CD8-positive, alpha-beta memory T cell (primary cell): ENCODE results near the gene BCAN. TPM values are rescaled to one million over a fixed set of nuclear protein-coding genes. Genes with fewer than 3 reads are reported as not detected.

Experiments
- CTCF ChIA-PET: fragments of 350-600 bp; sonication (Branson Sonifier 250); formaldehyde crosslinking; loops from one replicate; lab custom pipeline; 2021; ENCODE audit warnings: antibody characterized with exemption; lab: Charles Lee
- POLR2A ChIA-PET: fragments of 350-600 bp; sonication (Branson Sonifier 250); formaldehyde crosslinking; loops from one replicate; lab custom pipeline; 2021; ENCODE audit warnings: antibody characterized with exemption; lab: Charles Lee
- DNase-seq, 5 donors: peaks; one replicate each; pipeline versions ENCODE4 v3.0.0 to v3.0.0-alpha.2; 2020 to 2022; ENCODE audit warnings: mixed read lengths in 1 of 5
- H3K27ac ChIP-seq: one replicate; pipeline ENCODE4 v1.7.0; 2013; ENCODE audit warnings: low read depth, mild to moderate bottlenecking, low read length, moderate library complexity
- H3K27me3 ChIP-seq: 2 replicates; pipeline ENCODE4 v1.7.0; 2013; ENCODE audit warnings: low read length, mild to moderate bottlenecking; ENCODE audit not compliant: insufficient read depth, poor library complexity, severe bottlenecking
- H3K36me3 ChIP-seq: 2 replicates; pipeline ENCODE4 v1.7.0; 2013; ENCODE audit warnings: mild to moderate bottlenecking, low read length, moderate library complexity; ENCODE audit not compliant: insufficient read depth
- H3K4me1 ChIP-seq: 2 replicates; pipeline ENCODE4 v1.7.0; 2013; ENCODE audit warnings: mild to moderate bottlenecking, low read length, moderate library complexity; ENCODE audit not compliant: insufficient read depth
- H3K4me3 ChIP-seq: 2 replicates; pipeline ENCODE4 v1.7.0; 2013; ENCODE audit warnings: mild to moderate bottlenecking, low read length
- H3K9me3 ChIP-seq: 2 replicates; pipeline ENCODE4 v1.7.0; 2013; ENCODE audit warnings: mild to moderate bottlenecking, low read length
- H3K27ac Mint-ChIP-seq, 8 donors: one replicate each; pipeline ENCODE4 v1.8.0; 2020 to 2021; ENCODE audit warnings: mixed read lengths in 8 of 8, mild to moderate bottlenecking in 6 of 8, inconsistent platforms in 3 of 8, moderate library complexity in 3 of 8
- H3K27me3 Mint-ChIP-seq, 2 donors: one replicate each; pipeline ENCODE4 v1.8.0; 2020 to 2021; ENCODE audit warnings: mixed read lengths in 2 of 2, mild to moderate bottlenecking in 1 of 2, moderate library complexity in 1 of 2
- H3K36me3 Mint-ChIP-seq, 3 donors: one replicate each; pipeline ENCODE4 v1.8.0; 2020 to 2021; ENCODE audit warnings: mixed read lengths in 3 of 3, inconsistent platforms in 1 of 3, mild to moderate bottlenecking in 1 of 3
- H3K4me1 Mint-ChIP-seq, 3 donors: one replicate each; pipeline ENCODE4 v1.8.0; 2020 to 2021; ENCODE audit warnings: mixed read lengths in 3 of 3, inconsistent platforms in 1 of 3, mild to moderate bottlenecking in 1 of 3
- H3K4me3 Mint-ChIP-seq, 7 donors: one replicate each; pipeline ENCODE4 v1.8.0; 2020 to 2021; ENCODE audit warnings: mixed read lengths in 7 of 7, mild to moderate bottlenecking in 6 of 7, moderate library complexity in 4 of 7, inconsistent platforms in 2 of 7
- H3K9me3 Mint-ChIP-seq, 5 donors: one replicate each; pipeline ENCODE4 v1.8.0; 2020 to 2022; ENCODE audit warnings: mixed read lengths in 5 of 5, mild to moderate bottlenecking in 3 of 5, moderate library complexity in 2 of 5, inconsistent platforms in 1 of 5
- polyA plus RNA-seq: library from polyadenylated mRNA; unstranded; fragments of 300-500 nt; fragmentation: Illumina TruSeq; gene quantifications from one replicate; pipeline ENCODE4 v1.2.3, GENCODE V29; 2021
- total RNA-seq, 2 experiments: library from RNA; stranded (reverse); gene quantifications; one replicate each; pipeline ENCODE4 v1.2.3, GENCODE V29; 2021

Gene BCAN
- total and polyA plus RNA-seq, 3 experiments from 2014 or later: not detected

DNA sequence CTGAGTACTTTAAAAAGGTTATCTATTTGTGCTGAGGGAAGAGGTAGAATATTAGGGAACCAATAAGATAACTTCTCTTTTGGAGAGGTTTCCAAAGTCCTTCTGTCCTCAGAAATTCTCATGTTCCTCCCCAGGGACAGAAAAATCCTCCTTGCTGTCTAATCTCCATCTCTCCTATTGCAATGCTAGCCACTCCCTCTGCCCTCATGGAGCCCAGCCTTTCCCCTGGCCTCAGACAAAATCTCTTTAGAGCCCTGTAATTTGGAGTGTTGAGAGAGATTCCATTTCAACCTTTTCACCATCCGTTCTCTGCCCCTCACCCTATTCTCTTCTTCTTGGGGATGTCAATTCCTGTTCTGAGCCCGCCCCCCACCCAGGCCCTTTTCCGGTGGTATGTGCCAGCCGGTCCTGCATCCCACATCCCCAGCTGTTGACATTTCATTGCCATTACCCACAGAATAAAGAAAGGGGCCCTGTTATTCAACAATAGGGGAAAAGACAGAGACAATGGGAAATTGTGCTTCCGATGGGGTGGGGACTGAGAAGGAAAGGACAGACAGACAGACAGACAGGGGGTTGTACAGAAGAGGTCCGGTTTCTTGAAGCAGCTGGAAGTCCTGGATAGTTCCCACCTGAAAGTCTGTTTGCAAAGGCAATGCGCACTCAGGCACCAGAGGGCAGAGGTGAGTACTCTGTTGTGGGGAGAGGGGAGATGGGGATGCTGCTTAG lies 22.9 kb upstream of the BCAN start, which contains the start of gene HAPLN2:
HAPLN2 (plus strand) TSS at position 563 of the 729 bp plus-strand sequence. CDS start 4,076 bp downstream, outside the sequence.
- Histone ChIP-seq H3K27ac (no peak within 1 kb of the TSS), H3K36me3 (no peaks in the 10 kb centered on the region), H3K9me3 (no peaks in the 10 kb centered on the region), H3K27me3 (peaks cover 17% of the 10 kb centered on the region), H3K4me1 (peaks cover 2% of the 10 kb centered on the region), H3K4me3 (no peak within 1 kb of the TSS)
- H3K27me3 Mint-ChIP-seq: peaks cover 39 to 60% of the 10 kb centered on the region in 2 donors
- H3K4me1 Mint-ChIP-seq: peaks cover 0 to 4% (median 3%) of the 10 kb centered on the region in 3 donors
- CTCF ChIA-PET: no interaction called here
- no peaks in the 10 kb centered on the region for H3K36me3 Mint-ChIP-seq
- H3K4me3 Mint-ChIP-seq: no peak within 1 kb of the TSS
- H3K9me3 Mint-ChIP-seq: no peaks in the 10 kb centered on the region
- no peak for DNase-seq
- no peak within 1 kb of the TSS for H3K27ac Mint-ChIP-seq
- POLR2A ChIA-PET: no interaction called here

DNA sequence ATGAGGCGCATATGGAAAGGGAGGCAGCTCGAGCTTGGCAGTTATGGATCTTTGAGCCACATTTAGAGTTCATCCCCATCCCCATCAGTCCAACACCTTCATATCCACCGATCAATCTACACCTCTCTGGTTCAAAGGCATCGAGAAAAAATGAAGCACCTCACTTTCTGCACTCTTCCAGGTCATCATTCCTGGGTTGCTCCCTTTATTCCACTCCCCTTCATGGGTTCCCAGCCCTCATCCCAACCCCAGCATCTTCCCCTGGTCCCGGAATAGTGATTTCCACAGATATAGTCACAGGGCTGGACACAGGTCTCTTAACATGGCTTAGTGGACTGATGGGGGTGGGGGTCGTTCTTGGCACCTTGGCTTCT lies 22.3 kb upstream of the BCAN start:
- Mint-ChIP-seq H3K27ac (no peak overlapping the region), H3K4me3 (no peak overlapping the region), H3K4me1 (peaks cover 0 to 7% (median 3%) of the 10 kb centered on the region in 3 donors), H3K27me3 (peaks cover 39 to 63% of the 10 kb centered on the region in 2 donors), H3K9me3 (no peaks in the 10 kb centered on the region), H3K36me3 (no peaks in the 10 kb centered on the region)
- POLR2A ChIA-PET: no interaction called here
- no peak overlapping the region for H3K27ac ChIP-seq
- H3K4me1 ChIP-seq: peaks cover 5% of the 10 kb centered on the region
- H3K9me3 ChIP-seq: no peaks in the 10 kb centered on the region
- CTCF ChIA-PET: interaction anchor here (1.1 kb wide), 1 partner anchor 39 kb away, joined by 4 read pairs; no protein-coding TSS in a partner anchor
- peaks cover 22% of the 10 kb centered on the region for H3K27me3 ChIP-seq
- DNase-seq: no peak
- H3K4me3 ChIP-seq: no peak overlapping the region
- no peaks in the 10 kb centered on the region for H3K36me3 ChIP-seq

DNA sequence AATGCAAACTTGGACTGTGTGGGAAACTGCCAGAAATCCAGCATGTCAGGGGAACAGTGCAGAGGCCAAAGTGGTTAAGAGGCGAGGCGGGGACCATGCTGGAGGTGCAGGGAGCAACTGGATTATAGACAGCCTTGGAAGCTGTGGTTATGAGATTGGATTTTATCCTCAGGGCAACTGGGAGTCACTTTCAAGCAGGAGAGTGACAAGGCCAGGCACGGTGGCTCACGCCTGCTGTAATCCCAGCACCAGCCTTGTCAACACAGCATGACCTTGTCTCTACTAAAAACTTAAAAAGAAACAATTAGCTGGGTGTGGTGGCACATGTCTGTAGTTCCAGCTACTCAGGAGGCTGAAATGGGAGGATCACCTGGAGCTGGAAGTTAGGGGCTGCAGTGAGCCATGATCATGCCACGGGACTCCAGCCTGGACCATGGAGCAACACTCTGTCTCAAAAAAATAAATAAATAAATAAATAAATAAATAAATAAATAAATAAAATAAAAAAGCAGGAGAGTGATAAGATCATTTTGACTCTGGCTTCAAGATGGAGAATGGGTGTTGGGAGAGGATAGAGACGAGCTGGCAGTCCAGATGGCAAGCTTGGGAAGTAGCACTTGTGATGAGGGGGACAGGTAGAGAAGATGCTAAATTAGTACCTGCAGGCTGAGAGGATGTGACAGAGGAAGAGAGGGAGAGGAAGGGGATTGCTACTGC lies 19.2 kb upstream of the BCAN start:
- peaks cover 37 to 62% of the 10 kb centered on the region in 2 donors for H3K27me3 Mint-ChIP-seq
- peaks cover 8 to 18% (median 8%) of the 10 kb centered on the region in 3 donors for H3K4me1 Mint-ChIP-seq
- no peak overlapping the region for H3K27ac ChIP-seq
- peak overlapping the region in 1 of 8 donors; percentile 27 for H3K27ac Mint-ChIP-seq
- ChIA-PET CTCF (interaction anchor here (1.3 to 9.3 kb wide), 4 partner anchors 14 to 56 kb away, joined by 3 to 93 read pairs (median 8); no protein-coding TSS in a partner anchor), POLR2A (no interaction called here)
- peak overlapping the region in 6 of 7 donors; percentile 17 to 86 (median 31) for H3K4me3 Mint-ChIP-seq
- no peaks in the 10 kb centered on the region for H3K36me3 ChIP-seq
- no peak for DNase-seq
- H3K9me3 Mint-ChIP-seq: no peaks in the 10 kb centered on the region
- H3K4me1 ChIP-seq: peaks cover 18% of the 10 kb centered on the region
- H3K36me3 Mint-ChIP-seq: no peaks in the 10 kb centered on the region
- H3K27me3 ChIP-seq: peaks cover 42% of the 10 kb centered on the region
- no peak overlapping the region for H3K4me3 ChIP-seq
- H3K9me3 ChIP-seq: no peaks in the 10 kb centered on the region

DNA sequence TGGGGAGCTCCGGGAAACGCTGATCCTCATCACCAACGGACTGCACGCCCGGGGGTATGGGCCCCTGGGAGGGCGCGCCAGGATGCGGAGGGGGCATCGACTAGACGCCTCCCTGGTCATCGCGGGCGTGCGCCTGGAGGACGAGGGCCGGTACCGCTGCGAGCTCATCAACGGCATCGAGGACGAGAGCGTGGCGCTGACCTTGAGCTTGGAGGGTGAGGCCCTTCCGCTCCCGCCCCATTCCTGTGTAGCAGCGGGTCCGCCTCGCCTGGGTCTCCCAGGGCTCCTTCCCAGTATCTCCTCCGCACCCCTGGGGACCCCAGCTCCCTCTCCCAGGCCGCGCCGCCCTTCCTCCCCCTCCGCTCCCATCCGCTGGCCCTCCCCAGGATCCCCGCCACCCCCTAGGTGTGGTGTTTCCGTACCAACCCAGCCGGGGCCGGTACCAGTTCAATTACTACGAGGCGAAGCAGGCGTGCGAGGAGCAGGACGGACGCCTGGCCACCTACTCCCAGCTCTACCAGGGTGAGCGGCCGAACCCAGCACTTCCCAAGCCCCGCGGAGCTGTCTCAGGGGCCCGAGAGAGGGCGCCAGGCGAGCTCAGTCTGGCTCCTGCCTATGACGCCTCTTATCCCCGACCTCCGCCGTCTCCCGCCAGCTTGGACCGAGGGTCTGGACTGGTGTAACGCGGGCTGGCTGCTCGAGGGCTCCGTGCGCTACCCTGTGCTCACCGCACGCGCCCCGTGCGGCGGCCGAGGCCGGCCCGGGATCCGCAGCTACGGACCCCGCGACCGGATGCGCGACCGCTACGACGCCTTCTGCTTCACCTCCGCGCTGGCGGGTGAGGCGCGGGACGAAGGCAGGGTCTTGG lies 17.7 kb upstream of the BCAN start:
- H3K27me3 ChIP-seq: peaks cover 42% of the 10 kb centered on the region
- CTCF ChIA-PET: interaction anchor here (0.6 to 9.3 kb wide), 27 partner anchors 10 to 345 kb away, joined by 3 to 93 read pairs (median 4); partner anchors contain the start of genes MEF2D and NAXE

DNA sequence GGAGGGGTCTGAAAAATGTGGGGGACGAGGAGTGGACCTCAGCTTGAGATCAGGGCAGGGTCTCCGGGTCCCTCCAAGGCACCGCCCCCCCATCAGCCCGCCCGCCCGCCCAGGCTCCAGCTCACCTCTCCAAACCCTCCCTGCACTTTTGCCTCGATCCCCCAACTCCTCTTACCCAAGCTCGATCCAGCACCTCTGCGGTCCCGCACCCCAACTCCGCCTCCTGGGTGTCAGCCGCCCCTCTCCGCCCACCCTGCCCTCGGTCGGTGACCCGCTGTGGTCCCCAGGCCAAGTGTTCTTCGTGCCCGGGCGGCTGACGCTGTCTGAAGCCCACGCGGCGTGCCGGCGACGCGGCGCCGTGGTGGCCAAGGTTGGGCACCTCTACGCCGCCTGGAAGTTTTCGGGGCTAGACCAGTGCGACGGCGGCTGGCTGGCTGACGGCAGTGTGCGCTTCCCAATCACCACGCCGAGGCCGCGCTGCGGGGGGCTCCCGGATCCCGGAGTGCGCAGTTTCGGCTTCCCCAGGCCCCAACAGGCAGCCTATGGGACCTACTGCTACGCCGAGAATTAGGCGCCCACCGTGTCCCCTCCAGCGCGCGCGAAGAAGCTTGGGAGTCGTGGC lies 17.0 kb upstream of the BCAN start:
- Histone ChIP-seq H3K27me3 (peaks cover 36% of the 10 kb centered on the region), H3K36me3 (no peaks in the 10 kb centered on the region), H3K4me1 (peaks cover 18% of the 10 kb centered on the region), H3K9me3 (no peaks in the 10 kb centered on the region), H3K4me3 (peak overlapping the region; percentile 32), H3K27ac (peak overlapping the region; percentile 35)
- H3K4me1 Mint-ChIP-seq: peaks cover 8 to 18% (median 8%) of the 10 kb centered on the region in 3 donors
- peak overlapping the region in 5 of 7 donors; percentile 35 to 74 (median 64) for H3K4me3 Mint-ChIP-seq
- DNase-seq: peak in 1 of 5 donors; percentile 13
- ChIA-PET CTCF (interaction anchor here (0.6 to 9.3 kb wide), 27 partner anchors 10 to 346 kb away, joined by 3 to 93 read pairs (median 4); partner anchors contain the start of genes BCAN, MEF2D and NAXE), POLR2A (interaction anchor here (0.7 to 1.3 kb wide), 4 partner anchors 24 to 125 kb away, joined by 3 to 6 read pairs (median 4); partner anchors contain the start of gene NAXE)
- no peaks in the 10 kb centered on the region for H3K36me3 Mint-ChIP-seq
- no peaks in the 10 kb centered on the region for H3K9me3 Mint-ChIP-seq
- peaks cover 33 to 59% of the 10 kb centered on the region in 2 donors for H3K27me3 Mint-ChIP-seq
- H3K27ac Mint-ChIP-seq: peak overlapping the region in 1 of 8 donors; percentile 33

More for the DNA sequence above, 17.7 kb upstream of the BCAN start:
- DNase-seq: peak in 2 of 5 donors; percentile 5 to 56
- Mint-ChIP-seq H3K4me3 (peak overlapping the region in 6 of 7 donors; percentile 39 to 84 (median 61)), H3K4me1 (peaks cover 8 to 18% (median 8%) of the 10 kb centered on the region in 3 donors), H3K9me3 (no peaks in the 10 kb centered on the region), H3K27me3 (peaks cover 36 to 63% of the 10 kb centered on the region in 2 donors), H3K27ac (no peak overlapping the region), H3K36me3 (no peaks in the 10 kb centered on the region)
- H3K36me3 ChIP-seq: no peaks in the 10 kb centered on the region
- no peaks in the 10 kb centered on the region for H3K9me3 ChIP-seq
- peaks cover 18% of the 10 kb centered on the region for H3K4me1 ChIP-seq
- no peak overlapping the region for H3K27ac ChIP-seq
- POLR2A ChIA-PET: interaction anchor here (1.2 to 1.3 kb wide), 2 partner anchors 33 to 123 kb away, joined by 5 to 6 read pairs; partner anchors contain the start of gene NAXE
- peak overlapping the region; percentile 34 for H3K4me3 ChIP-seq

DNA sequence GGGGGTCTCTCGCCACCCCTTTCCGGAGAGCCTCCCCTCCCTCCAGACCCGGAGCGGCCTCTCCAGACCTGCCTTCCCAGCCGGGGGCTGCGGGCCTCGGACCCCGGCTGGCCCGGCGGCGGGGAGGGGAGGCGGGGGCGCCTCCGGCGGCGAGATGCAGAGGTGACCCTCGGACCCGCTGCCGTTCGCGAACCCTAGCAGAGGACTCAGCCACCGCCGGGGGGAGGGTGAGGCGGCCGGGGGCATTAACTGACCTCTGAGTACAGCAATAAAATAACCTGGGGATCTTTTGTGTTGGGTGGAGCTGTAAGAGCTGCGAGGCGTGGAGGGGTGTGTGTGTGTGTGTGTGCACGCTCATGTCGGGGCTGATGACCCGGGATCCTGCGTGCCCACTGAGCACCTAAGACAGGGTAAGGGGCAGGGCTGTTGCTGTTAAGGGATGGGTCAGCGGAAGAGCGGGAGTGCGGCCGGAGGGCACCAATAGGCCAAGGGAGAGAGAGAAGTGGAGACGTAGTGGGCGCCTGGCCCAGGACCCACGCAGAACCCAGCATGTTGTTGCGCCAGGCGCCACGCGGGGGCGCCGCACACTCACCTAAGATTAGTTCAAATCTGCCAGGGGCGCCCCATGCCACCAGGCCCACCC lies 16.4 kb upstream of the BCAN start:
- H3K4me3 ChIP-seq: peak overlapping the region; percentile 32
- peak; percentile 45 to 72 (median 59) for DNase-seq
- no peaks in the 10 kb centered on the region for H3K36me3 Mint-ChIP-seq
- ChIA-PET CTCF (interaction anchor here (0.7 to 9.3 kb wide), 11 partner anchors 11 to 206 kb away, joined by 3 to 93 read pairs (median 4); partner anchors contain the start of gene BCAN), POLR2A (interaction anchor here (0.7 to 0.9 kb wide), 2 partner anchors 25 to 124 kb away, joined by 3 to 4 read pairs; no protein-coding TSS in a partner anchor)
- H3K27ac Mint-ChIP-seq: peak overlapping the region in 4 of 8 donors; percentile 10 to 45 (median 18)
- H3K9me3 ChIP-seq: no peaks in the 10 kb centered on the region
- peak overlapping the region; percentile 35 for H3K27ac ChIP-seq
- H3K9me3 Mint-ChIP-seq: no peaks in the 10 kb centered on the region
- H3K4me1 Mint-ChIP-seq: peaks cover 8 to 18% (median 8%) of the 10 kb centered on the region in 3 donors
- H3K36me3 ChIP-seq: no peaks in the 10 kb centered on the region
- H3K27me3 ChIP-seq: peaks cover 36% of the 10 kb centered on the region
- peaks cover 18% of the 10 kb centered on the region for H3K4me1 ChIP-seq
- H3K4me3 Mint-ChIP-seq: peak overlapping the region; percentile 38 to 89 (median 80)
- H3K27me3 Mint-ChIP-seq: peaks cover 35 to 54% of the 10 kb centered on the region in 2 donors
